ENCODE measurements around the gene RIN3.

GRCh38 chr14:92573761-92574498, 60.3 kb downstream of the RIN3 start:
- no peak for TF ChIP-seq EZH2phosphoT487 (IDR thresholded peaks at IDR 0.05; ENCODE audit: insufficient read depth, low read depth)
- TF ChIP-seq EZH2 (IDR thresholded peaks at IDR 0.05; ENCODE audit: insufficient read depth, poor library complexity, severe bottlenecking): no peak
